GM21528 (cell line): ENCODE data around the gene DENND6B.

Source experiments
- ATAC-seq: cut with Tn5 transposase; IDR thresholded peaks from one replicate; pipeline ENCODE4 v1.9.1; 2021; ENCODE audit warnings: mild to moderate bottlenecking, moderate library complexity; ENCODE audit not compliant: unreplicated experiment, low FRiP score

DENND6B gene

GRCh38 chr22:50316114-50317065 lies 10.4 kb downstream of the DENND6B start:
- ATAC-seq, result no peak

- ATAC-seq, result no peak
Measured at GRCh38 chr22:50315289-50316113, 11.3 kb downstream of the DENND6B start.

- ATAC-seq, result peak; percentile 67
Measured at GRCh38 chr22:50314455-50315288, 12.1 kb downstream of the DENND6B start.

- ATAC-seq, result no peak
Measured at GRCh38 chr22:50314081-50314454, 12.7 kb downstream of the DENND6B start.

- ATAC-seq, result no peak
Measured at GRCh38 chr22:50313600-50313999, 13.2 kb downstream of the DENND6B start.

- no peak for ATAC-seq
Measured at GRCh38 chr22:50313021-50313420, 13.8 kb downstream of the DENND6B start.

GRCh38 chr22:50312371-50312770 lies 14.4 kb downstream of the DENND6B start:
- ATAC-seq, result no peak

- no peak for ATAC-seq
Measured at GRCh38 chr22:50311606-50312351, 15.0 kb downstream of the DENND6B start.

GRCh38 chr22:50310949-50311444 lies 15.8 kb downstream of the DENND6B start:
- ATAC-seq, result no peak

GRCh38 chr22:50310031-50310722 lies 16.6 kb downstream of the DENND6B start:
- ATAC-seq, result no peak

GRCh38 chr22:50309601-50309991 lies 17.2 kb downstream of the DENND6B start:
- ATAC-seq, result no peak

GRCh38 chr22:50308986-50309600 lies 17.7 kb downstream of the DENND6B start:
- ATAC-seq, result no peak

- no peak for ATAC-seq
Measured at GRCh38 chr22:50308597-50308935, 18.2 kb downstream of the DENND6B start.

- no peak for ATAC-seq
Measured at GRCh38 chr22:50307890-50308596, 18.8 kb downstream of the DENND6B start.

GRCh38 chr22:50306753-50307749 lies 19.8 kb downstream of the DENND6B start, which contains the start of gene PLXNB2:
TSS of gene PLXNB2 (minus strand) at chr22:50307646. CDS start at chr22:50290584, 17,062 bp downstream.
- ATAC-seq, result no peak

GRCh38 chr22:50305923-50306566 lies 20.8 kb downstream of the DENND6B start:
- ATAC-seq, result no peak
